Fibroblast of peridontal ligament (primary cell): ENCODE measurements around the gene MYOM1.
"Not testable (repeated sequence)": the region's sequence is repeated elsewhere in the genome, so short reads cannot be mapped to it uniquely, and the experiment has no call there.

Experiments
- DNase-seq: peaks from one replicate; pipeline ENCODE4 v3.0.0-alpha.2; 2010; ENCODE audit errors: extremely low read depth

Gene MYOM1

DNA sequence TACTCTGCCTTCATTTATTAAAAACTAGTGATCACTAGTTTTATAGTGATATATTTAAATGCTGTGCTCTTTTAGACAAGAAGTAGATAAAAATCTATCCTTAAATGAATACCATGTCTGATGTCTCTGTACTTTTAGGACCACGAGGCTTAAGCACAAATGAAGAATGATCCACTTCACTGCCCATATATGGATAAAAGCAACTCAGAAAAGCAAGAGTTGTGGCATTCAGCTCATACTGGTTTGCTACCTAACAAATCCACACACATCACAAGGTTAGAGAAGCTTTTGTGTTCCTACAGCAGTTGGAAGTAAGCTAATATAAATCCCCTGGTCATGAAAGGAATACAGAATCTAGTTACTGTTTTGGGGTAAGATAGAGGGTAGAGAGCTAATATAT, 134.2 kb downstream of the MYOM1 start:
- no peak for DNase-seq

DNA sequence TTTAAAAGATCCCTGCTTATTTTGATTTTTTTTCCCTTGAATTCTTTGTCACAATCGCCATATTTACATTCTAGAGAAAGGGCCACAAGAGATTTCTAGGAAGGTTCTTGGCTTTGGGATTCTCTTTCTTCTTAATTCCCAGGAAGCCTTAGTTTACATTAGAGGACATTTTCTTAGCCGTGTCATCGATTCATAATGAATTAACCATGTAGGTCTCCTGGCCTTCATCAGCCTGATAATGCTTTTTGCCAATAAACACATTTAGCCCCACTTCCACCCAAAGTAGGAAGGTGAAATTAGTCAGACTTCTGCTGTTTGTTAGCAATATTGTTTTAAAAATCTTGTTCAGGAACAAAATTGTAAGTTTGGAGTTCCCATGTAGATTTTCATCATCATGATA, 135.6 kb downstream of the MYOM1 start:
- no peak for DNase-seq

DNA sequence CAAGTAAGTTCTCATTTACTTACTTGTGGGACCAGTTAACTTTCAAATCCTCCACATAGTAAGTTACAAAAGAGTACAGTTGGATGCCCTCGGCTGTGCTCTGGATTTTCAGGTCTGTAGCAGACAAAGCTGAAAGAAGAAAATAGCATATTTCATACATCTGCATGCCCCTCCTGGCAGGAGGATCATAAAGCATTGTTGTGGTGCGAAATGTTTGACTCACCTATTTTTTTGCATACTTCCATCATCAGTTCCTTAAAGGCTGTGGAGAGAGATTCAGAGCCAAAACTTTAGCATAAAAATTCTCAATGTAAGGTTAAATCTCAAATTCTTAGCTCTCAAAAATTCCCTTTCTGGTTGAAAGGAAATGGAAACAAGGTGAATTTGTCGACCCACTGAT, 136.0 kb downstream of the MYOM1 start:
- DNase-seq = no peak

DNA sequence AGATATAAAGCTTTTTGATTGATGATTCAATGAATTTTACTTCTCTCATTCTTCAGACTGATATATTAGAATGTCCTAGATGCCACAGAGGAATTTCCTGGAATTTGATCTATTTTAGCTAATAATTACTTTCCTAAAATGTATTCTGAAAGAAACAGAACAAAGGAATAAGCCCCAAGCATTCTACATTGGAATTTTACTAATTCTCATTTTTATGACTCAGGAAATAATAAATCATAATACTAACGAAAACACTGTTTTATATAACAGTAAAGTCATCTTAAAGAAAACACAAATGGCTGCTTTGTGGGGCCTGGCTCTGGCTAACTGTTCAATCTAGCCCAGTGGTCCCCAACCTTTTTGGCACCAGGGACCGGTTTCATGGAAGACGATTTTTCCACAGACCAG, 138.2 kb downstream of the MYOM1 start:
- DNase-seq = no peak

DNA sequence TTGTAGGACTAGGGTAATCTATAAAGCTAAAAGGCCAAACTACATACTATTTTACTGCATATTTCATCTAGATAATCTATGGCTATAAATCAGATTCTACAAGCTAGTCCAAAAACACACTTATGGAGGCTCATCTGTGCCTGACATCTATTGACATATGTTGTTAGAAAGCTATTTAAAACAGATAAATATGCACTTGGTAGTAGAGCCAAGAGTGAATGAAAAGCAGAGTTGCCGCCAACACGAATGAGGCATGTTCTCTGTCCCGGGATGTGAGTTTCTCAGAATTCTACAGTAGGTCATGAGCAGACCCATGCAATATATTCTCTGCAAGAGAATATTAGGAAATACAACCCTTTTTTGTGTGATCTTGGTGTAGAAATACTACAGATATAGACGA, 140.1 kb downstream of the MYOM1 start:
- no peak for DNase-seq

DNA sequence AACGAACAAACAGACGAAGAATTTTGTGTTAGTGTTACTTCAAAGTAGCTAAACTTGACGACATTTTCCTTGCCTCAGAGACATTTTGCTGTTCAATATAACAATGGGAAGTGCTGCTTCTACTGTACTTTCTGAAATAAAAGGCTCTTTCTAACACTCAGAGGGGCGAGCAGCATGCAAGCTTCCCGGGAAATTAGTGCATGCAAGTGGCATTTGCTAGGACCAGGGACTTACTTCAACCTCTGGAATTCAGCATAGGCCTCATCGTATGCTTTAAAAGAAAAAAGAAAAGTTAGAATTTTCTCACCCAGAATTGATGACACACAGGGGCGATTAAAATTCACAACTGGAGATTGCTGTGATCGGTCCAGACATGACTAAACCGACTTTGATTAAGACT, 144.3 kb downstream of the MYOM1 start:
- DNase-seq = no peak

DNA sequence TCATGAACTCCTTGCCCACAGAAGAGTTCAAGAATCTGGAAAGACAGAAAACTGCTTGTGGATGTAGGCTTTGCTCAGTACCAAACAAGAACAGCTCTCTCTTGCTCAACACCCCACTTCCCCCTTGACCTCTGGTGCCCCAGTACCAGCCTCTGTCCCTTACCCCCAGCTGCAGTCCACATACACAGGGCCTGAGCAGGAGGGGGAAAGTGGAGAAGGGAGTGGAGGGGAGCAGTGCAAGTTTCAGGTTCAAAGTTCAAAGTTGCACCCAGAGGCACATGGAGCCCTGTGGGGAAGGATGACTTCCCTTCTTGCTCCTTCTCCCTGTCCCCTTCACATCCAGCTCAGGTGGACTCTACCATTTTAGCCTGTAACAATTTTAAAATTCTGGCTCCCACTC, 145.7 kb downstream of the MYOM1 start:
- DNase-seq = no peak

DNA sequence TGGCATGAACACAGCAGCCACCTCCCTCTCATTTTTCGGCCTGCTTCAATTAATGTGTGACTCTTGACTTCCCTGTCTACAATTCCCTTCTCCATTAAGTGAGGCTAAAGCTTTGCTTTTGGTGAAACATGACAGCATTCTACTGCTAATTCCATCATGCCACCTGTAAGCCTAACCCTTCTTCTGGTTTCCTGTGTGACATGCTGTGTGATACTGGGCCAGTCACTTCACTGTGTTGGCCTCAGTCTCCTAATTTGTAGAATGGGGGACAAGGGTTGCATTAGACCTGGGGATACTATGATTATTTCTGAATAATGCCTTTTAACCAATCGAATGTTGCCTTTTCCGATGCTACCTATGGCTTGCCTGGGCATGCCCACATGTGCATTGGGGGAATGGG, 146.4 kb downstream of the MYOM1 start:
- DNase-seq = not testable (repeated sequence)

DNA sequence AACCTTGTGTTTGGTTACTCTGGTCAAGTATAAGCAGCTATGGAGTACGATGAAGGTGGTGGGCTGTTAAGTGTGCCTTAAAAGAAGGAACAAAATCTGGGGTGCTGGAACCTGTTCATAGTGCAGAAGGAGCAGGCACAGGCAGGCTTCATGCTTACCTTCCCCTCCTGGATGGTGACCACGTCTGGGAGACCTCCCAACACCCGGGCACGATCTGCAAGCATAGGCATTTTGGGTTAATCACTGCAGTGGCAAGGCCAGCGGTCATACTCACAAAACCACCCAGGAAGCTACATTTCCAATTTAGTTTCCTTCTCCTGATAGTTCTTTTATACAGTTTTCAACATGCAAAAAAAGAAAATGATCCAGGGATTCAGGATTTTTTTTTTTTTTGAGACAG, 148.1 kb downstream of the MYOM1 start:
- DNase-seq = no peak

DNA sequence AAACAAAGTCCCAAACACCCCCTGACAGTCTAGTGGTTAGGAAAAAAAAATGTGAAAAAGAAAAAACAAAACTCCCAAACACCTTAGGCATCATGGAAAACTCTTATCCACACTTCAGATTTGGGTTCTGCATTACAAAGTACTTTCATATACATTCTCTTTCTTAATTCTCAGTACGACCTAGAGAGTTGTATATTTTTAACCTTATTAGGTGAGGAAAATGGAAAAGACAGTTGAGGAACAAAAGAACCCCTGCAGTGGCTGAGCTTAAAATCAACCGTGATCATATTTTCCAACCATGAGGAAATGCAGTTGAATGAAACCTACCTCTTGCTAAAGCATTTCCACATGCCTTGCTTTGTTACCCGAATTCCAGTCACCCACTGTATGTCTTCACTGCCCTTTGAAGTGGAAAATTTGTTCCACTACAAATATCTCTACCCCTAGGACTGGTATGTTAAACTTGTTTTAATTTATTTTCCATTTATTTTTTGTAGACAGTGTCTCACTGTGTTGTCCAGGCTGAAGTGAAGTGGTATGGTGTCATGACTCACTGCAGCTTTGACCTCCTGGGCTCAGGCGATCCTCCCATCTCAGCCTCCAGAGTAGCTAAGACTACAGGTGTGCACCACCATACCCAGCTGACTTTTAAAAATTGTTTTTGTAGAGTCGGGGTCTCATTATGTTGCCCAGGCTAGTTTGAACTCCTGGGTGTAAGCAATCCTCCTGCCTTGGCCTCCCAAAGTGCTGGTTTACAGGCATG, 149.9 kb downstream of the MYOM1 start:
- no peak for DNase-seq

DNA sequence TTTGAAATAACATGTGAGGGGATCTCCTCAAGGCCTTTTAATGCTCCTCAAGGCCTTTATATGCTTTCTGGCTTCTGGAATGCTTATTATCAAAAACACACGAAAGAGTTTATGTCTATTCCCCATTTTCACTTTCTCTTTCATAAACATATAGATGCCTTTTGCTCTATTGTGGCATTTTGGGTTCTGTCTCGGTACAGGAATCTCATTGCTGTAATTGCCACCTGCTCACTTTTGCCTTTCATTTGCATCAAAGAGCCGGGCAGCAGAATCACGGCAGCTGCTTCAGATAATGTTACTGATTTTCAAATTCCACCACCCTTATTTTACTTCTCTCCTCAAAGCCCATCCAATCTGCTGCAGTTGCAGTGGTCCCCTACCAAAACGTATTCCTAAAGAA, 152.0 kb downstream of the MYOM1 start:
- no peak for DNase-seq

DNA sequence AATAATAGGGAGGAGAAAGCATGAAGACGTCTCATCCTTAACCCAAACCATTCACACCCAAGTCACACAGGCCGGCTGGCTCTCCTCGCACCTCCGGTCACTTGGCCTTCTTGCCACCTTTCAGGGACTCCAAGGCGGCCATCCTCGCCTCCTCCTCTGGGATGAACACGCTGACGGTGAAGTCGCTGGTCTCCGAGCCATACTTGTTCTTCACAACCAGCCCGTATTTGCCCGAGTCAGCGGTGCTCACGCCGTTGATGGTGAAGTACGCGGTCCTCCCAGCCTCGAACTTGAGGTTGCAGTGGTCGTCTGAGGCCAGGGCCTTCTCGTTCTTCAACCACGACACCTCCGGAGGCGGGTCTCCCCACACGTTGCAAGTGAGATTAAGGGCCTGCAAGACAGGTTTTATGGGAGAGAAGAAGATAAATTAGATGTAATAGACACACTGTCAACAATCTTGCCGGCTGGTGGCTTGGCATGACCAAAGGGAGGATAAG, 152.6 kb downstream of the MYOM1 start:
- DNase-seq = no peak

DNA sequence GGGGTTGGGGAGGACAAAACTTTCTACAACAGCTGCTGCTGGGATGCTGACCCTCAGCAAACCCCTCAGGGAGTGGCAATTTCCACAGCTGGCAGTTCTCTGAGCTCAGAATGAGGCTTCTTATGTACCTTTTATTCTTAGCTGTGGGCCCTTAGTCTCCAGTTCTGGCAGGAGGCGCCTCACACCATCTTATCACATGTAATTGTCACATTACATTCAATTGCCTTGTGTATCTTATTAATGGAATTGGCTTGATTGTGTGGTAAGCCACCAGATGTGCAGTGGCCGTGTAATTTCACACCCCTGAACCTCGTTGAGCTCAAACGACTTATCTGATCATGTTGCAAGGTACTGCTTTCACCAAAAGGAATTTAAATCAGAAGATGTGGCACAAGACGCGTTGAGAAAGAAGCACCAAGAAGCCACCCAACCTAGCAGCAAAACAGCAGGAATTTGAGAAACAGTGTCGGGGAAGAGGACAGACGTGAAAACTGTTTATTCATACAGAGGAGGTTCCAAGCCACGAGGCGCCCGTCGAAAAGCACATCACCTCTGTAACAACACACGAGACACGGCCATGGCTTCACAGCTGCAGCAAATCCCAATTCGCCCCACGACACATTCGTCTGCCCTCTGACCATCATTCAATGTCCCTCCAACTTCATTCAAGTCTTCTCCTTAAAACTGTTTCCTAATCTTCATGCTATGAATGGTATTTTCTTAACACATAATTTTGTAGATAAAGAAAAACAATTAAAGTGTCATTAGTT, 153.2 kb downstream of the MYOM1 start:
- no peak for DNase-seq

DNA sequence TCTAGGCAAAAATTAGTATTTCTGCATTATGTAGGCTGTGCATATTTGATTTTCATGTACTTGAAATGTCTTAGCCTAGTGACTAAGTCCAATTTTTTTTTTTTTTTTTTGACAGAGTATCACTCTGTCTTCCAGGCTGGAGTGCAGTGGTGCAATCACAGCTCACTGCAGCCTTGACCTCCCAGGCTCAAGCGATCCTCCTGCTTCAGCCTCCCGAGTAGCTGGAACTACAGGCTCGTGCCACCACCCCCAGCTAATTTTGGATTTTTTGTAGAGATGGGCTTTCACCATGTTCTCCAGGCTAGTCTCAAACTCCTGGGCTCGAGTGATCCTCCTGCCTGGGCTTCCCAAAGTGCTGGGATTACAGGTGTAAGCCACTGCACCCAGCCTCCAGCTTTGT, 156.0 kb downstream of the MYOM1 start:
- DNase-seq = not testable (repeated sequence)

DNA sequence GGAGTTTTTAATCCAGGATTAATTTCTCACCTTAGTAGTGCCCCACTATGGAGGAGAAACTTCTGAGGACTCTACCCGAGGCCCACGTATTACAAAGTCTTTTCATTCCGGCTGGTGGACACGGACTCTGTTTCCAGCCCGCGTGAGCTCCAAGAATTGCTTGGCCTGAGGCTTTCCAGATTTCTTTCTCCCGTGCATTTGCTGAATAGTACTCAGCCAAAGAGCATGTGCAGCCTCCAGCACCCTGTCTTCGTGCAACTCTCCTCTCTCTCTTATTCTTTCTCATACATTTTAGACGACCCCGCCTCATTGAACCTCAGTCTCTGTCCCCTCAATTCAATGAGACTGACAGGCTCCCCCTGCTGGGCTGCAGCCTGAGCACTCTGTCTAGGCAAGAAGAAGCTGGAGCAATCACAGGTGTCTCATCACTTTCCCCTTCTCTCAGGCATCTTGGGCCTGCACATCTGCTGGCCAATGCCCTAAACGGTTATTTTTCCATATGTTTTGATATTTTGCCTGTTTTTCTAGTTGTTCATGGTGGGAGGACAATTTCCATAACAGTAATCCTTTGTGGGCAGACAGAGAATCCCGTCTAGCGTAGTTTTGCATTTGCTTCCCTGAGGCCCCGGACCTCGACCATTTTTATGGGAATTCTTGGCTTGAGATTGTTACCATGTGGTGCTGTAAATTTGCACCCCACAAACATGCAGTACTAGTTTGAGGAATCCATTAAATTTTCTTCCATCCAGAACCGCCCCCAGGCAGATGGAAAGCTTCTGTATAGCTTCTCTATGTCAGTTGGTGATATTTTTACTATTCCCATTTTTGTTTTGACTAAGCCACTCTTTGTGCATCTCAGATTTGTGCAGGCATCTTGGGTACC, 156.7 kb downstream of the MYOM1 start:
- peak; percentile 22 for DNase-seq

DNA sequence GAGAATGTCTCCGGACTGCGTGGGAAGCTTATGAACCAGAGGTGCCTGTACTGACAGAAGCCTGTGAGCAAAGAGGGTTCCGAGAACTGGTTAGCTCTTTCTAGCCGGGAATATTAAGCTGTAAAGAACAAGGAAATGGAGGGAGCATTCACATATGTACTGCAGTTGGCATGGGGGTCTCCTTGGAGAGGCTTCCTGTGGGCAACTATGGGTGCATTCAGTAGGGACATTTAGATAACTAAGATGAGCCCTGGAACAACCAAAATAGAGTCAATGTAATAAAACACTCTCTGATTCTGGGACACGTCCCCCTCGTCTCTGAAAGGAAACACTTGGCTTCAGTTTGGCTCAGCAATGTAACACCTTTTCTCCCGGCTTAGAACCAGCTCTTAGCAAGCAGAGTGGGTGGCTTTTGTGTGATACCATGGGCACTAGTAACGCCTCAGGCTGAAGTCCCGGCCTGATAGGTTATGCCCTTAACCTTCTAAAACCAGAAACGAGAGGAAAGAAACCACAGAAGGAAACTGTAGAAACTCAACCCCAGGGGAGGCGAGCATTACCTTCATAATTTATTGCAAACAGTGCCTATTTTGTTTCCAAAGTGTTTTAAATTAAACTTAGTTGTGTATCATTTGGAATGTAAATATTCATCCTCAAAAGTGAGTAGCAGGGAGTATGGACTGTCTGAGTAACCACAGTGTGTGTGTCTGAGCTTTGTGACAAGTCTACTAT, 158.0 kb downstream of the MYOM1 start:
- no peak for DNase-seq

DNA sequence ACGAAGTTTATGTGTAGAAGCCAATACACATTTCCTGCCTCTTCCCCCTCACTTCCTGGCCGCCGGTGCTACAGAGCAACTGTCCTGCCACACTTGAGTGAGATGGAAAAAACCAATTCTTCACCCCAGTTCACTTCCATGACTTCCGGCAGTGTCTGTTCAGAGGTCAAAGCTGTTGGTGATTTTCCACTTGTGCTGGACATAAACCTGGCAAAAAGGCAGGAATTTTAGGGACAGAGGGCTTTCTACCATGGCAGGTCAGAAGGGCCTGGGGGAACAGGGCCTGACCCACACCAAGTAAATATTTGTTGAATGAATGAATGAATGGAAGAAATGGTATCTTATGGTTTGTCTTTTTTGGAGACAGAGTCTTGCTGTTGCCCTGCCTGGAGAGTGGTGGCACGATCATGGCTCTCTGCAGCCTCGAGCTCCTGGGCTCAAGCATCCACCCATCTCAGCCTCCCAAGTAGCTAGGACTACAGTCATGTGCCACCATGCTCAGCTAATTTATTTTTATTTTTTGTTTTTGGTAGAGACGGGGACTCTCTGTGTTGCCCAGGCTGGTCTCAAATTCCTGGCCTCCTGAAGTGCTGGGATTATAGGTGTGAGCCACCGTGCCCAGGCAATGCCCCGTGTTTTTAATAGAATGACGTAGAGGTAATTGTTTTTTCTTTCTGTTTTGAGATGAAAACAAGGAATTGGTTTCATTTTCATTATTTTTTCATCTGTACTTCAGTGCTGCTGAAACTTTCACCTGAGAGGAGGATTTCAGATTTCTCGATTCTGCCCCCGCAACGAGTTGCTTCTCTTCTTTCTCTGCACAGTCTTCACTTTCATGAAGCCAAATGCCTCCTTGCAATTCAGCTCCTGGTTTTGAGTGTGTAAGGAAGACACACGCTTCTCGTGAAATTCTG, 158.8 kb downstream of the MYOM1 start:
- no peak for DNase-seq

DNA sequence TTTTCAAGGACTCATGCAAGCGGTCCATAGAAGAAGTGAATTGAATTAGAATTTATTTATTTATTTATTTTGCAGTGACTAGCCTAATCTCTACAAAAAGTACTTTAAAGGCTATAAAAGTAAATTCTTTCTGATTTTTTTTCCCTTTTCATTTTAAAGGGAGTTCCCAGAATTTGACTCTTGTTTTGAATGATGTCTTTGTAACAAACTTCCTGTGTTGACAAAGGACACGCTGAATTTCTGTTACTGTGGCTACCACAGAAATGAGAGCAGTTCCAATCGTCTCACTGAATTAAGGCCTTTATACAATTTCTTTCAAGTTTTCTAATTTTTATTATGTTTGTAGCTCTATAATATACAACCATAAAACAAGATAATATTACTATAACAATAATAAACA, 160.5 kb downstream of the MYOM1 start:
- no peak for DNase-seq

DNA sequence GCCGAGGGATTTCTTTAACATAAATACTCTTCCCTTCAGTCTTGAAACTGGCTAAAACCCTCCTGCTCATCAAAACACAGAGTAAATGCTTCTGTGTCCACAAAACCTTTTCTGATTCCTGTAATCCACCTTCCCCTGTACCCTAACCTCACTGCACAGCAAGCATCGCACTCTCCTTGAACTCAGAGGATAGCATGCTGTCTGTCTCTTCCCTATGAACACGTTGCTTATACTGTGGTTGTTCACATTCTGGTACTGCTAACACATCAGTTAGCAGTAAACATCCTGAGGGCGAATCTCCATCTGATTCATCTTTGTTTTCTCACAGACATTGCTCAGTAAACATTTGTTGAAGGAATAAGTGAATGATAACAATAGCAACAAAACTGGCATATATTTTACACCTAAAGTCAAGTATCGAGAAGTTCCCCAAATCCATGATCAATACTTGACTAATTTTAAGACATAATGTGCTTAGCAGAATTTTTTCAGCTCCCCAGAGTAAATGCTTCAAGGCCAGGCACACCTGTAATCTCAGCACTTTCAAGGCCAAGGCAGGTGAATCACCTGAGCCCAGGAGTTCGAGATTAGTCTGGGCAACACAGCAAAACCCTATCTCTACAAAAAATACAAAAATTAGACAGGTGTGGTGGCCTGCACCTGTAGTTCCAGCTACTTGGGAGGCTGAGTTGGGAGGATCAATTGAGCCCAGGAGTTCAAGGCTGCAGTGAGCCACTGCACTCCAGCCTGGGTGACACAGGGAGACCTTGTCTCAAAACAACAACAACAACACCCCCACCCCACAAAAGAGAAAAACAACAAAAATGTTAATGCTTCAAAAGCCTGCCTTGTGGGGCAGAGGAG, 161.2 kb downstream of the MYOM1 start:
- no peak for DNase-seq

DNA sequence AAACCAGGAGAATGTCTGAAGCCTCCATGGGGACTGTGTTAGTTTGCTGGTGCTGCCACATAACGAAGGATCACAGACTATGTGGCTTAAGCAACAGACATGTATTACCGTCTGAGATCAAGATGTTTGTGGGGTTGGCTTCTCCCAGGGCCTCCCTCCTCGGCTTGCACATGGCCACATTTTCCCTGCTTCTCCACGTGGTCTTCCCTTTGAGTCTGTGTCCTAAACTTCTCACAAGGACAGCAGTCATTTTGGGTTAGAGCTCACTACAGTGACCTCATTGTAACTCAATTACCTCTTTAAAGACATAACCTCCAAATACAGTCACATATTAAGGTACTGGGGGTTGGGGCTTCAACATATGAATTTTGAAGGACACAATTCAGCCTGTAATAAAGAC, 162.2 kb downstream of the MYOM1 start:
- no peak for DNase-seq
